IMR-90 (cell line): ENCODE measurements around the gene COQ8A. TPM values are rescaled to one million over a fixed set of nuclear protein-coding genes. Genes with fewer than 3 reads are reported as not detected.

ENCODE experiments used
- ATAC-seq: fragments of 200-7000 bp; cut with Tn5 transposase; 2 replicates; pipeline ENCODE4 v1.9.1; 2020; ENCODE audit warnings: low read depth, mild to moderate bottlenecking, moderate library complexity
- BruUV-seq: library from RNA; stranded (reverse); fragments of 400-500 nt; replicated peaks from 2 replicates; lab custom pipeline; 2021; lab: Mats Ljungman, UMichigan
- CTCF ChIA-PET: fragments of 300-600 bp; formaldehyde crosslinking; extraction: SDS; loops from one replicate; lab custom pipeline; 2021; ENCODE audit warnings: antibody characterized with exemption; lab: Yijun Ruan, JAX
- POLR2A ChIA-PET: fragments of 300-600 bp; sonication (Branson Sonifier 250); formaldehyde crosslinking; loops from one replicate; lab custom pipeline; 2022; ENCODE audit warnings: antibody characterized with exemption; ENCODE audit not compliant: unreplicated experiment; lab: Charles Lee
- DNase-seq: peaks from one replicate; pipeline ENCODE4 v3.0.0; 2013
- H2AFZ ChIP-seq: replicated peaks from 2 replicates; pipeline ENCODE3; 2013; ENCODE audit warnings: low read length, mild to moderate bottlenecking; ENCODE audit not compliant: poor library complexity
- H2AK5ac ChIP-seq: 2 replicates; pipeline ENCODE4 v1.6.1; 2013; ENCODE audit warnings: low read depth, low read length, inconsistent platforms
- H2AK9ac ChIP-seq: replicated peaks from 2 replicates; pipeline ENCODE3; 2013; ENCODE audit warnings: mild to moderate bottlenecking, low read depth, low read length, moderate library complexity; ENCODE audit not compliant: poor library complexity
- H2BK120ac ChIP-seq: 2 replicates; pipeline ENCODE4 v1.6.1; 2013; ENCODE audit warnings: low read depth, low read length, inconsistent platforms
- H2BK15ac ChIP-seq: 3 replicates; pipeline ENCODE4 v1.6.1; 2013; ENCODE audit warnings: low read depth, low read length, inconsistent platforms
- H2BK20ac ChIP-seq: 2 replicates; pipeline ENCODE4 v1.6.1; 2013; ENCODE audit warnings: low read depth, mild to moderate bottlenecking, inconsistent platforms, low read length, moderate library complexity
- H2BK5ac ChIP-seq: 2 replicates; pipeline ENCODE4 v1.6.1; 2013; ENCODE audit warnings: mild to moderate bottlenecking, low read depth, low read length, inconsistent platforms; ENCODE audit not compliant: poor library complexity, severe bottlenecking
- H3K14ac ChIP-seq: replicated peaks from 2 replicates; pipeline ENCODE4 v1.6.1; 2013; ENCODE audit warnings: low read depth, low read length, inconsistent platforms
- H3K18ac ChIP-seq: 2 replicates; pipeline ENCODE4 v1.6.1; 2013; ENCODE audit warnings: low read depth, low read length, control low read depth
- H3K23ac ChIP-seq: 2 replicates; pipeline ENCODE4 v1.6.1; 2013; ENCODE audit warnings: low read depth, low read length, inconsistent platforms
- H3K27ac ChIP-seq: 2 replicates; pipeline ENCODE4 v1.5.1; 2013; ENCODE audit warnings: mild to moderate bottlenecking, control low read depth, low read length; ENCODE audit not compliant: insufficient read depth
- H3K27me3 ChIP-seq: 2 replicates; pipeline ENCODE4 v1.6.1; 2013; ENCODE audit warnings: low read length; ENCODE audit not compliant: control insufficient read depth, insufficient read depth
- H3K36me3 ChIP-seq: 2 replicates; pipeline ENCODE4 v1.6.1; 2013; ENCODE audit warnings: low read length, mixed read lengths; ENCODE audit not compliant: control insufficient read depth, insufficient read depth
- H3K4ac ChIP-seq: 2 replicates; pipeline ENCODE4 v1.6.1; 2013; ENCODE audit warnings: low read depth, low read length, inconsistent platforms
- H3K4me1 ChIP-seq: 2 replicates; pipeline ENCODE4 v1.6.1; 2013; ENCODE audit warnings: low read length, mixed read lengths; ENCODE audit not compliant: control insufficient read depth, insufficient read depth
- H3K4me2 ChIP-seq: 2 replicates; pipeline ENCODE4 v1.6.1; 2013; ENCODE audit warnings: low read depth, mild to moderate bottlenecking, control low read depth, low read length, moderate library complexity
- H3K4me3 ChIP-seq: 2 replicates; pipeline ENCODE4 v1.5.1; 2013; ENCODE audit warnings: low read depth, mild to moderate bottlenecking, control low read depth, low read length, moderate library complexity; ENCODE audit not compliant: insufficient read depth
- H3K56ac ChIP-seq: 2 replicates; pipeline ENCODE4 v1.6.1; 2013; ENCODE audit warnings: low read length, inconsistent platforms; ENCODE audit not compliant: insufficient read depth; ENCODE audit errors: extremely low read depth
- H3K79me1 ChIP-seq, 2 experiments: 2 replicates each; pipeline ENCODE4 v1.6.1; 2013; ENCODE audit warnings: low read length in 2 of 2, inconsistent platforms in 1 of 2, low read depth in 1 of 2
- H3K9ac ChIP-seq: 2 replicates; pipeline ENCODE4 v1.6.1; 2013; ENCODE audit warnings: low read depth, low read length, control low read depth
- H3K9me1 ChIP-seq: 2 replicates; pipeline ENCODE4 v1.6.1; 2013; ENCODE audit warnings: low read length, inconsistent platforms; ENCODE audit not compliant: insufficient read depth
- H3K9me3 ChIP-seq: 2 replicates; pipeline ENCODE4 v1.6.1; 2013; ENCODE audit warnings: low read length; ENCODE audit not compliant: control insufficient read depth, insufficient read depth
- H4K20me1 ChIP-seq: 2 replicates; pipeline ENCODE4 v1.6.1; 2013; ENCODE audit warnings: low read length, inconsistent platforms; ENCODE audit not compliant: insufficient read depth
- H4K5ac ChIP-seq: 2 replicates; pipeline ENCODE4 v1.6.1; 2013; ENCODE audit warnings: mild to moderate bottlenecking, low read depth, low read length, control low read depth
- H4K8ac ChIP-seq, 2 experiments: 2 replicates each; pipeline ENCODE4 v1.6.1; 2013; ENCODE audit warnings: low read depth in 2 of 2, low read length in 2 of 2, control low read depth in 1 of 2, inconsistent platforms in 1 of 2
- H4K91ac ChIP-seq: 2 replicates; pipeline ENCODE4 v1.6.1; 2013; ENCODE audit warnings: low read depth, low read length, inconsistent platforms; ENCODE audit not compliant: insufficient read depth
- BHLHE40 ChIP-seq: fragments of 150-350 bp; IDR thresholded peaks from 2 replicates; pipeline ENCODE4 v1.6.1; 2016; ENCODE audit warnings: mild to moderate bottlenecking, low read depth, low read length
- FOS ChIP-seq: fragments of 150-350 bp; IDR thresholded peaks from 2 replicates; pipeline ENCODE4 v1.6.1; 2016; ENCODE audit warnings: low read depth, low read length
- MXI1 ChIP-seq: IDR thresholded peaks from 2 replicates; pipeline ENCODE4 v1.6.1; 2012; ENCODE audit warnings: low read depth, mild to moderate bottlenecking, low read length, moderate library complexity, borderline replicate concordance
- POLR2A ChIP-seq: IDR thresholded peaks from 2 replicates; pipeline ENCODE4 v1.6.1; 2012; ENCODE audit warnings: mild to moderate bottlenecking, low read depth, low read length
- RAD21 ChIP-seq: IDR thresholded peaks from 2 replicates; pipeline ENCODE4 v1.6.1; 2012; ENCODE audit warnings: low read length, improper control_type of control experiment
- RFX5 ChIP-seq: IDR thresholded peaks from 2 replicates; pipeline ENCODE4 v1.8.0; 2012; ENCODE audit warnings: low read depth, mild to moderate bottlenecking, low read length, moderate library complexity
- WGBS, 2 experiments: methylation state at CpG; one replicate each; pipeline versions ENCODE4 v1.1.5 to v1.1.7; 2013; ENCODE audit warnings: missing lambda C conversion rate in 2 of 2; ENCODE audit not compliant: insufficient read length in 1 of 2; ENCODE audit errors: extremely low coverage in 2 of 2; 5-methylcytosine and 5-hydroxymethylcytosine counted together
- dilution Hi-C: fragments of 300-500 bp; cut with HindIII; formaldehyde crosslinking; loops from one replicate; pipeline ENCODE4 v1.14.3; 2018; ENCODE audit warnings: low sequenced_read_pairs; ENCODE audit not compliant: unreplicated experiment
- in situ Hi-C: fragments of 300-500 bp; cut with MboI; formaldehyde crosslinking; loops from 3 replicates; pipeline ENCODE4 v1.14.3; 2019; ENCODE audit warnings: low sequenced_read_pairs, inconsistent platforms, mixed read lengths
- intact Hi-C: fragments of 100-400 bp; cut with micrococcal nuclease; formaldehyde crosslinking; loops from 2 replicates; pipeline ENCODE4 v1.10.0; 2022
- polyA plus RNA-seq, 3 experiments: library from polyadenylated mRNA; depleted of rRNA; stranded (reverse); fragments of >200 nt; gene quantifications; 2 replicates each; pipeline ENCODE4 v1.2.3, GENCODE V29; 2012; ENCODE audit warnings: low replicate concordance in 1 of 3
- total RNA-seq: library from RNA; depleted of rRNA; stranded (reverse); fragments of >200 nt; gene quantifications from 2 replicates; pipeline ENCODE4 v1.2.3, GENCODE V29; 2012
- TF ChIP-seq, protein P1 (sequence below): fragments of 150-350 bp; IDR thresholded peaks from 2 replicates; pipeline ENCODE4 v1.6.1; 2016; ENCODE audit warnings: low read depth, mild to moderate bottlenecking, low read length, moderate library complexity, borderline replicate concordance

The COQ8A gene
- total and polyA plus RNA-seq, 2 of the 4 experiments (the other 2 are of a cell fraction) = 3.8 to 6.1 TPM

DNA sequence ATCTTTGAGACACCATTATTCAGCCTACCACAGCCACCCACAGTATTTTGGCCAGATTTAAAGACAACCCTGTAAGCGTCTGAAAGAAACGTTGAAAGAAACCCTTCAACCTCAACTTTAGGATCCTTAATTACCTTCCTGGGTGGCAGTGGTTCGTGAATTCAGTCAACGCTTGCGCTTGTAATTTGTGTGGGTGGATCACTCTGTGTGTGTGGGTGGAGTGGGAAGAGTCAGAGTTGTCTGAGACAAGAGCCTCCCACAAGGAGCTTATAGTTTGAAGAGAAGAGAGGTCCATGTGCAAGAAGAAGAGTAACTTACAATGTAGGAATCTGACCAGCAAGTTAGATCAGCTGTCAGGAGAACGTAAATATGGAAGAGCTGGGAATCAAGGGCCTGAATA lies 8.4 kb downstream of the COQ8A start:
- no peak overlapping the region for H2AFZ ChIP-seq
- no peak overlapping the region for H4K5ac ChIP-seq
- no peak overlapping the region for H4K8ac ChIP-seq
- no peak overlapping the region for H3K56ac ChIP-seq
- CTCF ChIA-PET = no interaction called here
- no peak overlapping the region for H3K14ac ChIP-seq
- in situ Hi-C loops = no loop called here
- H2BK20ac ChIP-seq = no peak overlapping the region
- no peak overlapping the region for H3K27ac ChIP-seq
- H3K36me3 ChIP-seq = no peaks in the 10 kb centered on the region
- no peak overlapping the region for H2BK5ac ChIP-seq
- BruUV-seq = no TSS peak
- no peaks in the 10 kb centered on the region for H3K27me3 ChIP-seq
- no peak overlapping the region for H3K4me2 ChIP-seq
- ATAC-seq = no peak
- H3K9me1 ChIP-seq = no peaks in the 10 kb centered on the region; the same call in 1 of the 2 replicates
- no peak overlapping the region for H2BK120ac ChIP-seq
- no peak overlapping the region for H2AK5ac ChIP-seq
- no peaks in the 10 kb centered on the region for H3K79me1 ChIP-seq
- WGBS, 2 experiments = no CpG with 5 or more reads among the region's 6 CpGs
- H3K4me3 ChIP-seq = no peak overlapping the region
- no peak for DNase-seq
- peaks cover 6% of the 10 kb centered on the region; the same call in 1 of the 2 replicates for H3K4me1 ChIP-seq
- dilution Hi-C loops = no loop called here
- POLR2A ChIA-PET = no interaction called here
- no peaks in the 10 kb centered on the region for H3K9me3 ChIP-seq
- no peak overlapping the region for H2BK15ac ChIP-seq
- no peak overlapping the region for H2AK9ac ChIP-seq
- no peak overlapping the region for H3K4ac ChIP-seq
- no peak overlapping the region for H4K91ac ChIP-seq
- no peak for TF ChIP-seq BHLHE40
- no peak for TF ChIP-seq MXI1
- TF ChIP-seq RFX5 = no peak
- no peak for TF ChIP-seq FOS
- TF ChIP-seq RAD21 = no peak
- no peak for TF ChIP-seq POLR2A
- TF ChIP-seq, protein P1, sequence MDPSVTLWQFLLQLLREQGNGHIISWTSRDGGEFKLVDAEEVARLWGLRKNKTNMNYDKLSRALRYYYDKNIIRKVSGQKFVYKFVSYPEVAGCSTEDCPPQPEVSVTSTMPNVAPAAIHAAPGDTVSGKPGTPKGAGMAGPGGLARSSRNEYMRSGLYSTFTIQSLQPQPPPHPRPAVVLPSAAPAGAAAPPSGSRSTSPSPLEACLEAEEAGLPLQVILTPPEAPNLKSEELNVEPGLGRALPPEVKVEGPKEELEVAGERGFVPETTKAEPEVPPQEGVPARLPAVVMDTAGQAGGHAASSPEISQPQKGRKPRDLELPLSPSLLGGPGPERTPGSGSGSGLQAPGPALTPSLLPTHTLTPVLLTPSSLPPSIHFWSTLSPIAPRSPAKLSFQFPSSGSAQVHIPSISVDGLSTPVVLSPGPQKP = no peak
- no peak overlapping the region for H3K18ac ChIP-seq
- H4K20me1 ChIP-seq = 0 out of 2 replicates have a peak, but pooled peaks cover 2% of the 10 kb centered on the region
- no peak overlapping the region for H3K23ac ChIP-seq
- intact Hi-C loops = no loop called here
- H3K9ac ChIP-seq = no peak overlapping the region
